HG03196 (cell line): ENCODE measurements around the gene SLC24A3.

Experiments
- ATAC-seq: cut with Tn5 transposase; IDR thresholded peaks from one replicate; pipeline ENCODE4 v1.9.1; 2021; ENCODE audit not compliant: unreplicated experiment

SLC24A3 gene

GRCh38 chr20:19527509-19527908 is 315.1 kb downstream of the SLC24A3 start:
- ATAC-seq, result no peak

GRCh38 chr20:19528286-19529030 is 316.0 kb downstream of the SLC24A3 start:
- no peak for ATAC-seq

GRCh38 chr20:19530006-19530405 is 317.6 kb downstream of the SLC24A3 start:
- no peak for ATAC-seq

GRCh38 chr20:19531446-19531845 is 319.0 kb downstream of the SLC24A3 start:
- ATAC-seq, result no peak

- ATAC-seq, result no peak
Observed at GRCh38 chr20:19538556-19538955, 326.1 kb downstream of the SLC24A3 start.

GRCh38 chr20:19539191-19539590 is 326.7 kb downstream of the SLC24A3 start:
- no peak for ATAC-seq

GRCh38 chr20:19540392-19540791 is 327.9 kb downstream of the SLC24A3 start:
- no peak for ATAC-seq

GRCh38 chr20:19543101-19543500 is 330.7 kb downstream of the SLC24A3 start:
- no peak for ATAC-seq

GRCh38 chr20:19544684-19545083 is 332.2 kb downstream of the SLC24A3 start:
- ATAC-seq, result no peak

- no peak for ATAC-seq
Observed at GRCh38 chr20:19546648-19547047, 334.2 kb downstream of the SLC24A3 start.

GRCh38 chr20:19547547-19547946 is 335.1 kb downstream of the SLC24A3 start:
- ATAC-seq, result no peak

GRCh38 chr20:19549896-19550295 is 337.5 kb downstream of the SLC24A3 start:
- ATAC-seq, result no peak

- ATAC-seq, result no peak
Observed at GRCh38 chr20:19552221-19553180, 340.1 kb downstream of the SLC24A3 start.

GRCh38 chr20:19554666-19555065 is 342.2 kb downstream of the SLC24A3 start:
- ATAC-seq, result no peak

GRCh38 chr20:19555726-19556125 is 343.3 kb downstream of the SLC24A3 start:
- ATAC-seq, result no peak

GRCh38 chr20:19557291-19557690 is 344.8 kb downstream of the SLC24A3 start:
- ATAC-seq, result no peak

GRCh38 chr20:19560881-19561480 is 348.5 kb downstream of the SLC24A3 start:
- ATAC-seq, result no peak

GRCh38 chr20:19562426-19562825 is 350.0 kb downstream of the SLC24A3 start:
- ATAC-seq, result no peak

GRCh38 chr20:19564261-19564660 is 351.8 kb downstream of the SLC24A3 start:
- no peak for ATAC-seq

GRCh38 chr20:19565736-19566135 is 353.3 kb downstream of the SLC24A3 start:
- ATAC-seq, result no peak

- ATAC-seq, result no peak
Observed at GRCh38 chr20:19566226-19566945, 353.9 kb downstream of the SLC24A3 start.
